Rectal smooth muscle tissue (tissue), 1 donor: ENCODE data around the gene HIPK2.

Experiments
- H3K27ac ChIP-seq: one replicate; pipeline ENCODE4 v1.7.0; 2013; ENCODE audit warnings: low read depth, low read length, inconsistent platforms
- H3K27me3 ChIP-seq: one replicate; pipeline ENCODE4 v1.7.0; 2013; ENCODE audit warnings: low read length; ENCODE audit not compliant: control insufficient read depth, insufficient read depth
- H3K36me3 ChIP-seq: one replicate; pipeline ENCODE4 v1.7.0; 2013; ENCODE audit warnings: low read length; ENCODE audit not compliant: control insufficient read depth, insufficient read depth
- H3K4me1 ChIP-seq: one replicate; pipeline ENCODE4 v1.7.0; 2013; ENCODE audit warnings: low read length; ENCODE audit not compliant: control insufficient read depth, insufficient read depth
- H3K4me3 ChIP-seq: one replicate; pipeline ENCODE4 v1.7.0; 2013; ENCODE audit warnings: low read length
- H3K9ac ChIP-seq: one replicate; pipeline ENCODE4 v1.7.0; 2013; ENCODE audit warnings: low read length

HIPK2 gene

DNA sequence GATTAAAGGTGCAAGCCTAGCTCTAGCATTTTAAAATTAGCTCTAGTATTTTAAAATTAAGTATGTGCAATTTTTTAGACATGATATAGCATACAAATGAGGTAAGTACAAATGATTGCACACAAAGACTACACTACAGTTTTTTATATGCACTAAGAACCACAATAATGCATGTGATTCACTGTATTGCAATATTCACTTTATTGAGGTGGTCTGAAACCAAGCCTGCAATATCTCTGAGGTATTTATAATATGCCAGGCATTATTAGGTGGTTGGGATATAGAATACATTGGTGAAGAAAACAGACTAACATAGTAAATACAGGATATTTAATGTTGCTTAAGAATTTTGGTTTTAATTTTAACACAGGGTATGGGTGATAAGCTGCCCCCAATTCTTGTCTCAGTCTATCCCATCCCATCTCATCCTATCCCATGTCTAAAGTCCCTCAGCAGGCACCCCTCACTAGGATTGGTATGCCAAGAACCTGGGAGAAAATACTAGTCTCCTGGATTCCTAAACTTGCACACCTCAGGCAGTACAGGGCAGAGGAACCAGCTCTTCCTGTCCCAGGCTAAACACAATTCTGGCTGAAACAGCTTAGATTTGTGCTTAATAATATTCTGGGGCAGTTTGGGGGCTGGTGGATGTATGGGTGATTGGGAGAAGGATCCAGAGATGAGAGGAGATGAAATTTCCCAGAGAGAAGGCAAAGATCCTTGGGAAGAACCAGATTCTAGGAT is 90.4 kb downstream of the HIPK2 start:
- Histone ChIP-seq H3K4me3 (no peak overlapping the region), H3K9ac (no peak overlapping the region), H3K27me3 (no peaks in the 10 kb centered on the region), H3K27ac (no peak overlapping the region), H3K4me1 (no peaks in the 10 kb centered on the region), H3K36me3 (no peaks in the 10 kb centered on the region)

DNA sequence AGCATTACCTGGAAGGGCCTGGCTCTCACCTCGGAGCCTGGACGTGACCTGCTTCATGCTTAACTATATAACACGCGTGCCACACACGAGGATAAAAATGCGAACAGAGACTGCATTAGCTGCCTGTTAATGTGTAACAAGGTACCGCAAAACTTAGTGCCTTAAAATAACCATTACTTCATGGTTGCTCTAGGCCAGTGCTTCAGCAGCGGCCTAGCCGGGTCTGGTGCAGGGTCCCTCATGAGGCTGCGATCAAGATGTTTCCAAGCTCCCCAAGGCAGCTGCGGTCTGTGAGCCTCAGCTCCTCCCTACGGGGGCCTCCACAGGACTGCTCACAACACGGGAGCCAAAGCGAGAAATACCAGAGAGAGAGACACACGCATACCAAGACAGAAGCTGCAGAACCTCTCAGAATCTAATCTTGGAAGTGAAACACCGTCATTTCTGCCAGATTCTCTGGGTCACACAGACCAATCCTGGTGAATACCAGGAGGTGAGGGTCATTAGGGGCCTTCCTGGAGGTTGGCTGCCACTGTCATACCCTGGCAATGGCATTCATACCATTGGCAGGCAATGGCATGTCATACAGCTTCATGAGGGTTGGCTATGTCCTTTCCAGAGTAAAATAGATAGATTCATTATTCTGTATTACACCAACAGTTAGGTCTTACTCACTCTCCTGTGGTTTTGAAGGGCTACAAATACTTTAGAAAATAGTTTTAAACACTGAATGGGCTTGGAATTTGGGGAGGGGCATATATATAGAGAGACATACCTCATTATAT is 94.5 kb downstream of the HIPK2 start:
- Histone ChIP-seq H3K4me3 (no peak overlapping the region), H3K9ac (no peak overlapping the region), H3K4me1 (no peaks in the 10 kb centered on the region), H3K27ac (no peak overlapping the region), H3K27me3 (no peaks in the 10 kb centered on the region), H3K36me3 (no peaks in the 10 kb centered on the region)

DNA sequence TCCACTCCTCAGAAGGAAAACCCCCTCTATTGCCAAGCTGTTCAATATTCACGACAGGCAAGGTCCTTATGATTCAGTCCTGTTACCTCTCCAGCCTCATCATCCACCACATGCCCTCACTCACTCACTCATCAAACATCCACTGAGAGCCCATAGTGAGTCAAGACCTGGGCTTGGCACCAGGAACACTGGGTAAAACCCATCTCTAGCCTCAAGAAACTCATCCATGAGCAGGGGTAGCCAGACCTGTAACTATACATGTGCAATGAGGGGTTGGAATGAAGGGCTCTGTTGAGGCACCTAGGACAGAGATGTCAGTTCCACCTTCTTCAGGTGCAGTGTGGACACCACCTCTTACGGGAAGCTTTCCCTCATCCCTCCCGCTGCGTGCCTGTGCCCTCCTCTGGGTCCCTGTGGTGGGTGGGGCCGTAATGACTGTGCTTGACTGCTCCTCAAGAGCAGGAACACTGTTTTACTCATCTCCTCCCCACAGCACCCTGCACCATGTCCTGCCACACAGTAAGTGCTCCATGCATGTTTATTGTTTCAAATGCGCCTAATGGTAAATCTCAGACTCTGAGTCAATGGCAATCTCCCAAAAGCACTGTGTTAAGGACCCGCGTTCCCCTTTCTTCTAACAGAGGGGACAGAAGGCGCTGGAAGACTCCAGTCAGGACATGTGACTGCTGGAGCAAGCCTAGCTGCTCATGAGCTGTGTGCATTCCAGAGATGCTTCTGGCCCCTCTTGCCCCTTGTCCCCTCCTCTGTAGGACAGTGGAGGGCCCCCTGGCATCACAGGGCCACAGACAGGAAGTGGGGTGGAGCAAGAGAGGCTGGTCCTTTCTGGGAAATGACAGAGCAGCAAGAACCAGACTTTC is 95.4 kb downstream of the HIPK2 start:
- H3K4me1 ChIP-seq, result no peaks in the 10 kb centered on the region
- no peak overlapping the region for H3K4me3 ChIP-seq
- no peak overlapping the region for H3K9ac ChIP-seq
- no peak overlapping the region for H3K27ac ChIP-seq
- H3K36me3 ChIP-seq, result no peaks in the 10 kb centered on the region
- H3K27me3 ChIP-seq, result no peaks in the 10 kb centered on the region

DNA sequence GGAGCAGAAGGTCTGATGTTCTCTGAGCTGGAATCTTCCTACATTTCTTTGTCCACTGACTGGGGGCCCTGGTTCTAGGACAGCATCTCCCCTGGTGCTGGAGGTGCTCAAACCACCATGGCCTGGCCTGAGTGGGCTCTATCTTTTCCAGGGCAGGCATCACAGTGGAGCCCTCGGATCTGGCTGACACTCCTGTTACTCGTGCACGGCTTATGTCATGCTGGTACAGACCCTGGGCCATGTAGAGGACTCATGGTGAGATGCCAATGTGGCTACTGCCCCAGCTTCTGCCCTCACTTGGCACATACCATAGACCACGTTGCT is 96.0 kb downstream of the HIPK2 start:
- H3K27ac ChIP-seq, result no peak overlapping the region
- no peaks in the 10 kb centered on the region for H3K4me1 ChIP-seq
- H3K27me3 ChIP-seq, result no peaks in the 10 kb centered on the region
- no peak overlapping the region for H3K9ac ChIP-seq
- H3K4me3 ChIP-seq, result no peak overlapping the region
- H3K36me3 ChIP-seq, result no peaks in the 10 kb centered on the region

DNA sequence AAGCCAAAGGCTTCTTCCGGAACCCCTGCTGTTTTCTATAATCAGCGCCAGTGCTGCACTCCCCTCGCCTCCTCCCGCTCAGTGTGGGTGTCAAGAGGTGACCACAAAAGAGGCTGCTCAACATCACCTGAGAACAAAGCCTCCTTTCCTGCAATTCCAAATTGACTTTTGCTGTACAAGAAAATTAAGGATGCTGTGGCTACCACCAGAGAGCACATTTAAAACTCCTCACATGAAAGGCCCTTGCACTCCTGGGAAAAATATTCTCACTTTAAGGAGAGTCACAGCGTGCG is 96.4 kb downstream of the HIPK2 start:
- no peak overlapping the region for H3K4me3 ChIP-seq
- H3K27me3 ChIP-seq, result no peaks in the 10 kb centered on the region
- no peak overlapping the region for H3K9ac ChIP-seq
- H3K27ac ChIP-seq, result no peak overlapping the region
- no peaks in the 10 kb centered on the region for H3K4me1 ChIP-seq
- no peaks in the 10 kb centered on the region for H3K36me3 ChIP-seq

DNA sequence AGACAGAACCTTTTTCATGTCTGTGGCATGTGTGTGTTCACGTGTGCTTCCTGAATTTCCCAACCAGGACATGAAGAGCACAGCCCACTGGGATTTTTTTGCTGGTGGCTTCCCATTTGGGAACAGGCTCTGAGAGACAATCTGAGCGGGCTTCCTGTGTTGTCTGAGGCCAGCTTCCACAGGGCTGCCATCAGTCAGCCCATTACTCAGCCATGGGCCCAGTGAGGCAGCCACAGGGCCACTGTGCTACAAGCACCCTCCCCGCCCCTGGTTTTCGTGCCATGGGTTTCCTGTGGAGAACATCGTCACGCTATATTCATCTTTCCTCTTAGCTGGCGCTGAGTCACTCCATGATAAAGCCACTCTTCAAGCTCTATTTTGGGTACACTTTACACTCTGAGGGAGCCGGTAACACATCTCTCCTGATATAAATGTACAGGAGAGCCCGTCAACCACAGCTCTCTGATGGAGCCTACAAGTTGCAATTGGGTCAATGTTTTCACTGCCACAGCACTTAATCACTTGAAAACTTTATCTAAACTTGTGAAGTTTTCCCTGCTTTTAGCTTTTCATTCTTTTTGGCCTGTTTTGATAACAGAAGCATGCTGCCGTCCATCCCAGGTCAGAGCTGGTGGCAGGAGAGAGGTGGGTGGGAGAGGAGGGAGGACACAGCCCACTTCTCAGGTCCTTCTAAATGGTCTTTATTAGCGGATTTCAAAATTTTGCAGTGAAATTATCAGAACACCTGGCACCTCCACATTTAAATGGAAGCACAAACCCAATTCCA is 96.9 kb downstream of the HIPK2 start:
- Histone ChIP-seq H3K4me3 (no peak overlapping the region), H3K9ac (no peak overlapping the region), H3K27me3 (no peaks in the 10 kb centered on the region), H3K4me1 (no peaks in the 10 kb centered on the region), H3K27ac (no peak overlapping the region), H3K36me3 (no peaks in the 10 kb centered on the region)

DNA sequence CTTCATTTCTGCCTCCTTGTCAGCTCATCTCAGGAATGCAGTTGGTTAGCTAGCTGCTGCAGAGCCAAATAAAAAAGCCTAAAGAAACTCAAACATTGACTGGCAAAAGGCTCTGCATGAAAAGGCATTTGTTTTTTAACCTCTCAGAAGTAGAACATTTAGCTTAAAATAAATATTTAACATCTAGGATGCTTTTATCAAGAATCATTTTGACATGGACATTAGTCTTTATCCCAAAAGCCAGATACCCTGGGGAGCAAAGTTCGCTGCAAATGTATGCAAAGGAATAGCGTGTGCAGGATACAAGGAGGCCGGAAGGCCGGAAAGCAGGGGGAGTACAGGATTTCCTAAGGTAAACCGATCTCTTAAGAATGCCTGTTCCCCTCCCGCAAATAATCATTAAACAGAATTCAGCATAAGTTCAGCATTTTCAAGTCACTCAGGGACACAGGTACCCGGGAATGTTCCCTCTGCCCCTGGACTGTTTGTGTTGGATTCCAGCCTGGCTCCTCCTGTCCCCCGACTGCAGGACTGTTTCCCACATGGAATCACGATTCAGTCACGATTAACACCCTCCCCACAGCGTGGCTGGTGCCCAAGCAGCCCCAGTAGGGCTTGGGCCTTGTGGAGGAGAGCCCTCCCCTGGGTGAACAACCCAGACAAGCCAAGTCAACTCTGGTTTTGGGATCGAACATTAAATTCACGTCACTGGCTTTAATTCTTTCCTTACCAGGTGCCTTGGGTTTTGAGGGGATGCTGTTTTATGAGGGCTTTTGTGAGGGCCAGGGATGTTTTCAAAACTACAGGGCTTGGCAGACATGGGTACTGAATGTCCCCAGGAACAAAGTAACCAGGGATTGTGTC is 97.8 kb downstream of the HIPK2 start:
- no peaks in the 10 kb centered on the region for H3K4me1 ChIP-seq
- no peak overlapping the region for H3K9ac ChIP-seq
- no peak overlapping the region for H3K27ac ChIP-seq
- H3K27me3 ChIP-seq, result no peaks in the 10 kb centered on the region
- no peak overlapping the region for H3K4me3 ChIP-seq
- H3K36me3 ChIP-seq, result no peaks in the 10 kb centered on the region

DNA sequence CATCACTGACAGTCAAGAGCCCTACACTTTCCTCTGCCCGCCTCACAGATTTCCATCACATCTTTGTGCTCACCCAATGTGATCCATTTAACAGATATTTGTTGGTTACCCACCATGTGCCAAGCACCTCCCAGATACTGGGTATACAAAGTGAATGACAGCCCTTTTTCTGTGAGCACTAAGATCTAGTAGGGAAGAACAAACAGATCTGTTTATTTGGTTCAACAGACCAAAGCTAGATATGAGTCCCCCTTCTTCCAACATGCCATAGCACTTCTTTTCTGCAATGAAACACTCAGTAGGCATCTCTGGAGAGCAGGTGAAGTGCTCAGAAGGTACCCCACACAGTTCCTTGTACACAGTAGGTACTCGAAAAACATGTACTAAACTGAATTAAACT is 101.4 kb downstream of the HIPK2 start:
- Histone ChIP-seq H3K36me3 (no peaks in the 10 kb centered on the region), H3K27ac (no peak overlapping the region), H3K4me1 (no peaks in the 10 kb centered on the region), H3K27me3 (no peaks in the 10 kb centered on the region), H3K9ac (no peak overlapping the region), H3K4me3 (no peak overlapping the region)

DNA sequence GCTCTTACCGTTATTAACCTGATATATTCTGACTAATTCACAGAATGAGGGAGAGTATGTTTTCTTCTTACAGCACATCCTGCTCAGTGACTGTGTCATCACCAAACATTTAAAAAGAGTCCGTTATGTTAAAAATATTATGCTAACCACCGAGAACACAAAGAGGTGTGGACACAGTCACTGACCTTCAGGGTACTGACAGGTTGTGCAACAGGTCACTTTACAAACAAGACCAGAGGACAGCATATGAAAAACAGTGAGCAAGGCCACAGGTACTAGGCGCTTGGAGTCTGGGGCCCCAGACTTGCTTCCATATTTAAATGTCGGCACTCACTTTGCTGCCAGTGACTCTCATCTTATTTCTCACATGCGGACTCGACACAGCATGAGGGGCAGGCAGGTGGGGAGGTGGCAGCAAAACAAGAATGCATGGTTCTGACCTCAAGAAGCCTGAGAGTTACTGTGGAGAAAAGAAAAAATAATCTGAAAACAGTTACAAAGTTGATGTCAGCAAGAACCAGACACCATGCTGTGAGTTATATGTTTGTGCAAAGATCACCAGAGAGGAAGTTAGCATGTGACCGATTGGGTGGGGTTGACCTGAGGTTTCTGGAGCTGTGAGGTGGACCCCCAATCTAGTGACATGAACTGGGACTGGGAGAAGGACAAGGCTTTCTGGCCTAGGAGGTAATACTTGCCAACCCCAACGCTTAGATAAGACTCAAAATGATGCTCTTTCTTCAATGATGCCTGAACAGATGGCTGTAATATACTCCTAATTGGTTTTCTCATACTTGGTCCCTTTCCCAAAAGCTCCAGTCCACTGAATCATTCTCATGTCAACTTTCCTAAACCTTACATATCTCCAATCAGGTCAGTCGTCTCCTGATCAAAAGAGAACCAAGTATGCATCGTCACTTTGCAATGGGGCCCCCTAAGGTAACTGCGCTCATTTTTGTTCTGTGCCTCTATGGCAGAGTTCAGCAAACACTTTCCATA is 102.4 kb downstream of the HIPK2 start:
- Histone ChIP-seq H3K4me3 (no peak overlapping the region), H3K36me3 (no peaks in the 10 kb centered on the region), H3K9ac (no peak overlapping the region), H3K4me1 (no peaks in the 10 kb centered on the region), H3K27ac (no peak overlapping the region), H3K27me3 (no peaks in the 10 kb centered on the region)

DNA sequence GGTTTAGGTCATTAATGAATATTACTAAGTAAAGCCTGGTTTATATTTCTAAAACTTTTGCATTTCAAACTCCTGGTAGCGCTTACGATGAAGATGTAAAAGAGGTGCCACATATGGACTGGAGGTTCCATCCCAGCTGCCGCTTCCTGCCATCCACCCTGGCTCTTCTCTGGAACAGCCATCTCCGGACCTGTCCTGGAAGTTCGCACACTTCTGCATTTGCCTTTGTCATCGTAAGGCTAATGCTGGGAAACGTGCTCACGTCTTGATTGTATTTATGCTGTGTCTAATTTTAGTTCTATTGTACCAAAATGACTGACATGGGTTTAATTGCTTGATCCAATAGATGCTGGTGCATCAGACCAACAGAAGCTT is 103.1 kb downstream of the HIPK2 start:
- no peak overlapping the region for H3K9ac ChIP-seq
- no peaks in the 10 kb centered on the region for H3K36me3 ChIP-seq
- no peaks in the 10 kb centered on the region for H3K4me1 ChIP-seq
- no peak overlapping the region for H3K4me3 ChIP-seq
- no peaks in the 10 kb centered on the region for H3K27me3 ChIP-seq
- H3K27ac ChIP-seq, result no peak overlapping the region

DNA sequence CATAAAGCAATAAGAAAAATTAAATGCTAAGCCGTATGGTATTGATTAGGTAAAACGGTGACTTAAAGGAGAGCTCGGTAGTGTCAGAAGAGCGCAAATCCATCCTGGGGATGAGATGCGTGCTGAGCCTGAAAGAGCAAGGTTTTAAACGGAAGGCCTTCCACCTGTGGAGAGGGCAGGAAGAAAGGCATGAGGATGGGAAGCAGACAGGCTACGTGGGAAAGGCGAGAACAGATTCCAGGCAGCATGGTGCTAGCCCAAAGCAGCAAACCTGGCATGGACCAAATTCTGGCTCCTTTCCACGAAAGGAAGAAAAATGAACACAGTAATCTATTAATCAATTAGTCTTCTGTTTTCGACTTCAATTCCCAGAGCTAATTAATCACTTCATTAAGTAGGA is 103.5 kb downstream of the HIPK2 start:
- H3K27me3 ChIP-seq, result no peaks in the 10 kb centered on the region
- H3K4me1 ChIP-seq, result no peaks in the 10 kb centered on the region
- no peak overlapping the region for H3K4me3 ChIP-seq
- H3K36me3 ChIP-seq, result no peaks in the 10 kb centered on the region
- H3K9ac ChIP-seq, result no peak overlapping the region
- no peak overlapping the region for H3K27ac ChIP-seq
